ENCODE results near the gene GOLGA3. TPM values are rescaled to one million over a fixed set of nuclear protein-coding genes. Genes with fewer than 3 reads are reported as not detected.
"Not testable (repeated sequence)": the region's sequence is repeated elsewhere in the genome, so short reads cannot be mapped to it uniquely, and the experiment has no call there.

Gene GOLGA3
- total RNA-seq, 1 experiment from 2014 or later = 21.3 TPM

DNA sequence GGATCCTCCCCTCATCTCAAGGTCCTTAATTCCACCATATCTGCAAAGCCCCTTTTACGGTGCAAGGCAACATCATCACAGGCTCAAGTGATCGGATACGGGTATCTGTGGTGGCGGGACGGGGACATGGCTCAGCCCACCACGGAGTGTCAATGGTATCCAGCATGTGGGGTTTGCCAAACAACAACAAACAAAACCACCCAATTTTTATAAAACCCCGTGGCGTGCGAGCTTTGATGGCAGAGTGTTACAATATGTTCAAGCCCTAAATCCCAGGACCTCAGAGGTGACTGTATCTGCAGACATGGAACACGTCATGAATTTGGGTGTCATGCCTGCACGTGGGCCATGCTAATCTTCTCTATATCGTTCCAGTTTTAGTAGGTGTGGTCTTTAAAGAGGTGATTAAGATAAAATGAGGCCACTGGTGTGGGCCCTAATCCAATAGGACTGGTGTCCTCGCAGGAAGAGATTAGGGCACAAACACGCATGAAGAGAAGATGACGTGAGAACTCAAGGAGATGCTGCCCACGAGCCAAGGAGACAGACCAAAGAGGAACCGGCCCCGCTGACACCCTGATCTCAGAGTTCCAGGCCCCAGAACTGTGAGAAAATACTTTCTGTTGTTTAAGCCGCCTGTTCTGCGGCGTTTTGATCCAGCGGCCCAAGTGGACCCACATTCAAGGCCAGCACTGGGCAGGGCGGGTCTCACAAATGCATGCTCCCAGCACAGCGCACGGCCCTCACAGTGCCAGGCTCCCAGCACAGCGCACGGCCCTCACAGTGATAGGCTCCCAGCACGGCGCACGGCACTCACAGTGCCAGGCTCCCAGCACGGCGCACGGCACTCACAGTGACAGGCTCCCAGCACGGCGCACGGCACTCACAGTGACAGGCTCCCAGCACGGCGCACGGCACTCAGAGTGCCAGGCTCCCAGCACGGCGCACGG lies 6.7 kb upstream of the GOLGA3 start:
- H3K4me3 ChIP-seq (ENCODE audit: insufficient read depth, low read depth, low read length) = no peak overlapping the region
- DNase-seq = no peak
- no peaks in the 10 kb centered on the region; the same call in 1 of the 2 replicates for H3K36me3 ChIP-seq (replicated peaks; ENCODE audit: control insufficient read depth, insufficient read depth, low read length)
- H3K27me3 ChIP-seq (ENCODE audit: control insufficient read depth, insufficient read depth, low read length) = no peaks in the 10 kb centered on the region

GRCh38 chr12:132834181-132834711 lies 5.6 kb upstream of the GOLGA3 start:
- Histone ChIP-seq H3K27me3 (ENCODE audit: control insufficient read depth, insufficient read depth, low read length) (no peaks in the 10 kb centered on the region), H3K36me3 (replicated peaks; ENCODE audit: control insufficient read depth, insufficient read depth, low read length) (no peaks in the 10 kb centered on the region), H3K4me3 (ENCODE audit: insufficient read depth, low read depth, low read length) (no peak overlapping the region)
- DNase-seq = no peak

- DNase-seq = no peak
- Histone ChIP-seq H3K36me3 (replicated peaks; ENCODE audit: control insufficient read depth, insufficient read depth, low read length) (no peaks in the 10 kb centered on the region), H3K4me3 (ENCODE audit: insufficient read depth, low read depth, low read length) (no peak overlapping the region), H3K27me3 (ENCODE audit: control insufficient read depth, insufficient read depth, low read length) (no peaks in the 10 kb centered on the region)
Observed at GRCh38 chr12:132833341-132833740, 4.7 kb upstream of the GOLGA3 start.

DNA sequence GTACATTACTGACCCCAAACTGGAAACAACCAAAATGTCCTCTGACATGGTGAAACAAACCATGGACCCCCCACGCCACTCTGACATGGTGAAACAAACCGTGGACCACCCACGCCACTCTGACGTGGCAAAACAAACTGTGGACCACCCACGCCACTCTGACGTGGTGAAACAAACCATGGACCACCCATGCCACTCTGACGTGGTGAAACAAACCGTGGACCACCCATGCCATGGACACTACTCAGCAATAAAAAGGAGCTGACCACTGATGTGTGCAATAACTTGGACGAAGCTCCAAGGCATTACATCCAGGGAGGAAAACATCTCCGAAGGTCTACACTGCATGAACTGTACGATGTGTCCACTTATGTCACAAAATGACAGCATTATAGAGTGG lies 3.1 kb upstream of the GOLGA3 start:
- DNase-seq = no peak
- Histone ChIP-seq H3K4me3 (ENCODE audit: insufficient read depth, low read depth, low read length) (no peak overlapping the region), H3K27me3 (ENCODE audit: control insufficient read depth, insufficient read depth, low read length) (no peaks in the 10 kb centered on the region), H3K36me3 (replicated peaks; ENCODE audit: control insufficient read depth, insufficient read depth, low read length) (peaks cover 5% of the 10 kb centered on the region)

- Histone ChIP-seq H3K4me3 (ENCODE audit: insufficient read depth, low read depth, low read length) (peak overlapping the region; percentile 90), H3K36me3 (replicated peaks; ENCODE audit: control insufficient read depth, insufficient read depth, low read length) (peaks cover 8% of the 10 kb centered on the region)
- peak; percentile 68 for DNase-seq
Observed at GRCh38 chr12:132827763-132828703, 636 bp downstream of the GOLGA3 start.

GRCh38 chr12:132825861-132826260 lies 2.8 kb downstream of the GOLGA3 start:
- H3K4me3 ChIP-seq (ENCODE audit: insufficient read depth, low read depth, low read length) = no peak overlapping the region
- H3K36me3 ChIP-seq (replicated peaks; ENCODE audit: control insufficient read depth, insufficient read depth, low read length) = peaks cover 11% of the 10 kb centered on the region
- no peak for DNase-seq
- H3K27me3 ChIP-seq (ENCODE audit: control insufficient read depth, insufficient read depth, low read length) = no peaks in the 10 kb centered on the region

More at GRCh38 chr12:132827763-132828703, 636 bp downstream of the GOLGA3 start:
- no peaks in the 10 kb centered on the region for H3K27me3 ChIP-seq (ENCODE audit: control insufficient read depth, insufficient read depth, low read length)

DNA sequence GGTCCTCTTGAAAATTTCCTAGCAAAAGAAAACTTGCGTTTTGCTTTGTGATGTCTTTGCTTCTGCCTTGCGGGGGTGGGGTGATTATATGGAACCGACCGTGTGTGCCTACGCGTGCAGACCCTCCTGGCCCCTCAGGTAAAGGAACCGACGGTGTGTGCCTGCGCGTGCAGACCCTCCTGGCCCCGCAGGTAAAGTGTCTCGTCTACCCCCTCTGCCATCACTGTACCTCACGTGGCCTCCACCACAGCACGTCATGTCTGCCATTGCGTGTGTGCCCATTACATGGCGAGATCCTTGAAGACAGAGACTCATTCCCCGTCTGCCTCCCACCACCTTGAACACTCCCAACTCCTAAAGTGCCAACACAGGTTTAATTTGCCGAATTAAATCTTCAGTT lies 3.6 kb downstream of the GOLGA3 start:
- Histone ChIP-seq H3K36me3 (replicated peaks; ENCODE audit: control insufficient read depth, insufficient read depth, low read length) (peaks cover 14% of the 10 kb centered on the region), H3K27me3 (ENCODE audit: control insufficient read depth, insufficient read depth, low read length) (no peaks in the 10 kb centered on the region), H3K4me3 (ENCODE audit: insufficient read depth, low read depth, low read length) (no peak overlapping the region)
- no peak for DNase-seq

- DNase-seq = no peak
- peaks cover 14% of the 10 kb centered on the region for H3K36me3 ChIP-seq (replicated peaks; ENCODE audit: control insufficient read depth, insufficient read depth, low read length)
- no peaks in the 10 kb centered on the region for H3K27me3 ChIP-seq (ENCODE audit: control insufficient read depth, insufficient read depth, low read length)
- H3K4me3 ChIP-seq (ENCODE audit: insufficient read depth, low read depth, low read length) = no peak overlapping the region
Observed at GRCh38 chr12:132824053-132824452, 4.6 kb downstream of the GOLGA3 start.

DNA sequence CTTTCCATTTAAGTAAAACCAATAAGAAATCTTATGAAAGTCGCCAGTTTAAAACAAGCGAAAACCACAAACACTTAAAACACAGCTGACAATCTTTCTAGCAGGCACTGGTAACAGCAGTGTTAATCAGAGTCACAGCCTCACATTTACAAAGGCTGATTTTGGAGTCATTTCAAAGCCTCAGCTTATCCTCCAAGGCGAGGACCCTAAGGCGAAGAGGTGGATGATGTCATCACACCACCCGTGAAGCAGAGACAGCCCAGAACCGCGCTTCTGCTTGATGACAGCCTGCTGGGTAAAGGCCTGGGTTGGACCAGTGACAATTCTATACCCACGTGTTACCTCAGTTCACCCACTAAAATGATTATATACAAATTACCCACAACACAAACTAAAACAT lies 10.1 kb downstream of the GOLGA3 start:
- no peak for DNase-seq
- H3K36me3 ChIP-seq (replicated peaks; ENCODE audit: control insufficient read depth, insufficient read depth, low read length) = peaks cover 28% of the 10 kb centered on the region
- no peaks in the 10 kb centered on the region for H3K27me3 ChIP-seq (ENCODE audit: control insufficient read depth, insufficient read depth, low read length)
- H3K4me3 ChIP-seq (ENCODE audit: insufficient read depth, low read depth, low read length) = no peak overlapping the region

- H3K36me3 ChIP-seq (replicated peaks; ENCODE audit: control insufficient read depth, insufficient read depth, low read length) = peaks cover 37% of the 10 kb centered on the region
- no peak overlapping the region for H3K4me3 ChIP-seq (ENCODE audit: insufficient read depth, low read depth, low read length)
- H3K27me3 ChIP-seq (ENCODE audit: control insufficient read depth, insufficient read depth, low read length) = no peaks in the 10 kb centered on the region
- DNase-seq = no peak
Observed at GRCh38 chr12:132814232-132814631, 14.4 kb downstream of the GOLGA3 start.

- Histone ChIP-seq H3K27me3 (ENCODE audit: control insufficient read depth, insufficient read depth, low read length) (no peaks in the 10 kb centered on the region), H3K36me3 (replicated peaks; ENCODE audit: control insufficient read depth, insufficient read depth, low read length) (peaks cover 36% of the 10 kb centered on the region), H3K4me3 (ENCODE audit: insufficient read depth, low read depth, low read length) (no peak overlapping the region)
- no peak for DNase-seq
Observed at GRCh38 chr12:132813443-132813842, 15.2 kb downstream of the GOLGA3 start.

GRCh38 chr12:132812631-132813305 lies 15.9 kb downstream of the GOLGA3 start:
- no peak overlapping the region for H3K4me3 ChIP-seq (ENCODE audit: insufficient read depth, low read depth, low read length)
- H3K27me3 ChIP-seq (ENCODE audit: control insufficient read depth, insufficient read depth, low read length) = no peaks in the 10 kb centered on the region
- DNase-seq = no peak
- peaks cover 38% of the 10 kb centered on the region for H3K36me3 ChIP-seq (replicated peaks; ENCODE audit: control insufficient read depth, insufficient read depth, low read length)

DNA sequence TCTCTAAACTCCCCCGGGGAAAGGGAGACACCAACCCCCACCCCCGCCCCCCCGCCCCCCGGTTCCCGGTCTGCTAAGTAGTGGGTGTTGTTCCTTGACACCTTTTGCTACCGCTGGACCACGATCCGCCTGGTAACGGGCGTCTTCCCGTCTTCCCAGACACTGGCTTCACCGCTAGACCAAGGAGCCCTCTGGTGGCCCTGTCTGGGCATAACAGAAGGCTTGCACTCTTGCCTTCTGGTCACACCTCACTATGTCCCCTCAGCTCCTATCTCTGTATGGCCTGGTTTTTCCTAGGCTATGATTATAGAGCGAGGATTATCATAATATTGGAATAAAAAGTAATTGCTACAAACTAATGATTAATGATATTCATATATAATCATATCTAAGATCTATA lies 19.3 kb downstream of the GOLGA3 start:
- not testable (repeated sequence) for H3K27me3 ChIP-seq (ENCODE audit: control insufficient read depth, insufficient read depth, low read length); H3K4me3 ChIP-seq (ENCODE audit: insufficient read depth, low read depth, low read length)
- peak; percentile 42 for DNase-seq
- peaks cover 38% of the 10 kb centered on the region for H3K36me3 ChIP-seq (replicated peaks; ENCODE audit: control insufficient read depth, insufficient read depth, low read length)
